ENCODE measurements around the gene MARCHF3. TPM values are rescaled to one million over a fixed set of nuclear protein-coding genes. Genes with fewer than 3 reads are reported as not detected.
"Not testable (repeated sequence)": the region's sequence is repeated elsewhere in the genome, so short reads cannot be mapped to it uniquely, and the experiment has no call there.

The MARCHF3 gene
- total RNA-seq, 1 experiment from 2014 or later = 16.1 TPM

- intact Hi-C loops (cut with micrococcal nuclease; ENCODE audit: unreplicated experiment) = no loop called here
- BruUV-seq (replicated peaks) = no TSS peak
- H3K36me3 Mint-ChIP-seq (ENCODE audit: insufficient read depth, unreplicated experiment) = no peaks in the 10 kb centered on the region
- CTCF ChIA-PET = interaction anchor here (1.6 kb wide), 1 partner anchor 9 kb away, joined by 4 read pairs; no protein-coding TSS in a partner anchor
- no peaks in the 10 kb centered on the region for H3K27me3 Mint-ChIP-seq (ENCODE audit: unreplicated experiment)
- no peak for DNase-seq
- no peak overlapping the region for H3K27ac Mint-ChIP-seq (ENCODE audit: unreplicated experiment)
- TF ChIP-seq CTCF (IDR thresholded peaks at IDR 0.05; ENCODE audit: unreplicated experiment) = no peak
- H3K4me3 Mint-ChIP-seq (ENCODE audit: low read depth, unreplicated experiment) = no peak overlapping the region
- H3K9me3 Mint-ChIP-seq (ENCODE audit: low read depth, unreplicated experiment) = no peaks in the 10 kb centered on the region
- H3K4me1 Mint-ChIP-seq (ENCODE audit: low read depth, unreplicated experiment) = no peaks in the 10 kb centered on the region
Observed at GRCh38 chr5:127019928-127020327, 10.4 kb downstream of the MARCHF3 start.

GRCh38 chr5:127016722-127017121 lies 13.6 kb downstream of the MARCHF3 start:
- H3K36me3 Mint-ChIP-seq (ENCODE audit: insufficient read depth, unreplicated experiment); BruUV-seq (replicated peaks); CTCF ChIA-PET: not testable (repeated sequence)

GRCh38 chr5:127015716-127016115 lies 14.6 kb downstream of the MARCHF3 start:
- Mint-ChIP-seq H3K4me3 (ENCODE audit: low read depth, unreplicated experiment) (no peak overlapping the region), H3K27me3 (ENCODE audit: unreplicated experiment) (no peaks in the 10 kb centered on the region), H3K4me1 (ENCODE audit: low read depth, unreplicated experiment) (no peaks in the 10 kb centered on the region), H3K27ac (ENCODE audit: unreplicated experiment) (no peak overlapping the region), H3K36me3 (ENCODE audit: insufficient read depth, unreplicated experiment) (no peaks in the 10 kb centered on the region), H3K9me3 (ENCODE audit: low read depth, unreplicated experiment) (no peaks in the 10 kb centered on the region)
- TF ChIP-seq CTCF (IDR thresholded peaks at IDR 0.05; ENCODE audit: unreplicated experiment) = no peak
- CTCF ChIA-PET = no interaction called here
- intact Hi-C loops (cut with micrococcal nuclease; ENCODE audit: unreplicated experiment) = no loop called here
- BruUV-seq (replicated peaks) = no TSS peak
- no peak for DNase-seq

More at GRCh38 chr5:127016722-127017121, 13.6 kb downstream of the MARCHF3 start:
- H3K4me3 Mint-ChIP-seq (ENCODE audit: low read depth, unreplicated experiment); intact Hi-C loops (cut with micrococcal nuclease; ENCODE audit: unreplicated experiment); H3K4me1 Mint-ChIP-seq (ENCODE audit: low read depth, unreplicated experiment); H3K27me3 Mint-ChIP-seq (ENCODE audit: unreplicated experiment); H3K27ac Mint-ChIP-seq (ENCODE audit: unreplicated experiment); H3K9me3 Mint-ChIP-seq (ENCODE audit: low read depth, unreplicated experiment); DNase-seq: not testable (repeated sequence)

- DNase-seq = no peak
- Mint-ChIP-seq H3K27ac (ENCODE audit: unreplicated experiment) (no peak overlapping the region), H3K4me1 (ENCODE audit: low read depth, unreplicated experiment) (no peaks in the 10 kb centered on the region), H3K9me3 (ENCODE audit: low read depth, unreplicated experiment) (no peaks in the 10 kb centered on the region), H3K27me3 (ENCODE audit: unreplicated experiment) (no peaks in the 10 kb centered on the region), H3K36me3 (ENCODE audit: insufficient read depth, unreplicated experiment) (no peaks in the 10 kb centered on the region), H3K4me3 (ENCODE audit: low read depth, unreplicated experiment) (no peak overlapping the region)
- intact Hi-C loops (cut with micrococcal nuclease; ENCODE audit: unreplicated experiment) = no loop called here
- CTCF ChIA-PET = interaction anchor here (0.6 to 0.8 kb wide), 2 partner anchors 352 to 429 kb away, joined by 3 to 9 read pairs; no protein-coding TSS in a partner anchor
- TF ChIP-seq CTCF (IDR thresholded peaks at IDR 0.05; ENCODE audit: unreplicated experiment) = no peak
- BruUV-seq (replicated peaks) = no TSS peak
Observed at GRCh38 chr5:127014573-127014972, 15.8 kb downstream of the MARCHF3 start.

GRCh38 chr5:127013407-127013806 lies 17.0 kb downstream of the MARCHF3 start:
- no peak overlapping the region for H3K27ac Mint-ChIP-seq (ENCODE audit: unreplicated experiment)
- CTCF ChIA-PET = no interaction called here
- no TSS peak for BruUV-seq (replicated peaks)
- no peak for DNase-seq
- H3K36me3 Mint-ChIP-seq (ENCODE audit: insufficient read depth, unreplicated experiment) = no peaks in the 10 kb centered on the region
- no peak overlapping the region for H3K4me3 Mint-ChIP-seq (ENCODE audit: low read depth, unreplicated experiment)
- TF ChIP-seq CTCF (IDR thresholded peaks at IDR 0.05; ENCODE audit: unreplicated experiment) = no peak
- no peaks in the 10 kb centered on the region for H3K4me1 Mint-ChIP-seq (ENCODE audit: low read depth, unreplicated experiment)
- no peaks in the 10 kb centered on the region for H3K9me3 Mint-ChIP-seq (ENCODE audit: low read depth, unreplicated experiment)
- intact Hi-C loops (cut with micrococcal nuclease; ENCODE audit: unreplicated experiment) = no loop called here
- H3K27me3 Mint-ChIP-seq (ENCODE audit: unreplicated experiment) = no peaks in the 10 kb centered on the region

Data from Calu3 (cell line).